ENCODE measurements around the gene OR10G2. TPM values are rescaled to one million over a fixed set of nuclear protein-coding genes. Genes with fewer than 3 reads are reported as not detected.
"Not testable (repeated sequence)": the region's sequence is repeated elsewhere in the genome, so short reads cannot be mapped to it uniquely, and the experiment has no call there.

The OR10G2 gene
- total RNA-seq, 1 donor from 2014 or later, result not detected

- Mint-ChIP-seq H3K4me3 (no peak overlapping the region), H3K36me3 (no peaks in the 10 kb centered on the region), H3K4me1 (no peaks in the 10 kb centered on the region), H3K27ac (no peak overlapping the region), H3K27me3 (ENCODE audit: low read depth) (peaks cover 23% of the 10 kb centered on the region), H3K9me3 (no peaks in the 10 kb centered on the region)
- DNase-seq (ENCODE audit: low spot score in 2 of 2, unreplicated experiment in 2 of 2), result no peak
- TF ChIP-seq CTCF (IDR thresholded peaks at IDR 0.05; ENCODE audit: unreplicated experiment), result no peak
Measured at GRCh38 chr14:21652209-21652808, 17.6 kb upstream of the OR10G2 start.

GRCh38 chr14:21647380-21647779 lies 12.6 kb upstream of the OR10G2 start:
- DNase-seq (ENCODE audit: low spot score in 2 of 2, unreplicated experiment in 2 of 2), result no peak
- no peaks in the 10 kb centered on the region for H3K9me3 Mint-ChIP-seq
- H3K4me1 Mint-ChIP-seq, result no peaks in the 10 kb centered on the region
- peaks cover 18% of the 10 kb centered on the region for H3K27me3 Mint-ChIP-seq (ENCODE audit: low read depth)
- H3K4me3 Mint-ChIP-seq, result no peak overlapping the region
- H3K36me3 Mint-ChIP-seq, result no peaks in the 10 kb centered on the region
- TF ChIP-seq CTCF (IDR thresholded peaks at IDR 0.05; ENCODE audit: unreplicated experiment), result no peak
- no peak overlapping the region for H3K27ac Mint-ChIP-seq

- H3K4me3 Mint-ChIP-seq, result no peak overlapping the region
- no peaks in the 10 kb centered on the region for H3K4me1 Mint-ChIP-seq
- no peak for TF ChIP-seq CTCF (IDR thresholded peaks at IDR 0.05; ENCODE audit: unreplicated experiment)
- peaks cover 17% of the 10 kb centered on the region for H3K27me3 Mint-ChIP-seq (ENCODE audit: low read depth)
- H3K36me3 Mint-ChIP-seq, result no peaks in the 10 kb centered on the region
- no peaks in the 10 kb centered on the region for H3K9me3 Mint-ChIP-seq
- DNase-seq (ENCODE audit: low spot score in 2 of 2, unreplicated experiment in 2 of 2), result no peak
- H3K27ac Mint-ChIP-seq, result no peak overlapping the region
Measured at GRCh38 chr14:21643407-21643806, 8.7 kb upstream of the OR10G2 start.

- H3K9me3 Mint-ChIP-seq, result no peaks in the 10 kb centered on the region
- peaks cover 20% of the 10 kb centered on the region for H3K27me3 Mint-ChIP-seq (ENCODE audit: low read depth)
- H3K4me3 Mint-ChIP-seq, result no peak overlapping the region
- no peaks in the 10 kb centered on the region for H3K4me1 Mint-ChIP-seq
- DNase-seq (ENCODE audit: low spot score in 2 of 2, unreplicated experiment in 2 of 2), result no peak
- H3K27ac Mint-ChIP-seq, result no peak overlapping the region
- TF ChIP-seq CTCF (IDR thresholded peaks at IDR 0.05; ENCODE audit: unreplicated experiment), result no peak
- H3K36me3 Mint-ChIP-seq, result no peaks in the 10 kb centered on the region
Measured at GRCh38 chr14:21642683-21643082, 7.9 kb upstream of the OR10G2 start.

GRCh38 chr14:21631084-21631483 lies 3.7 kb downstream of the OR10G2 start:
- Mint-ChIP-seq H3K27me3 (ENCODE audit: low read depth) (peaks cover 13% of the 10 kb centered on the region), H3K36me3 (no peaks in the 10 kb centered on the region), H3K4me1 (no peaks in the 10 kb centered on the region), H3K27ac (no peak overlapping the region), H3K9me3 (peaks cover 7% of the 10 kb centered on the region), H3K4me3 (no peak overlapping the region)
- TF ChIP-seq CTCF (IDR thresholded peaks at IDR 0.05; ENCODE audit: unreplicated experiment), result no peak
- DNase-seq (ENCODE audit: low spot score in 2 of 2, unreplicated experiment in 2 of 2), result no peak

- peaks cover 17% of the 10 kb centered on the region for H3K27me3 Mint-ChIP-seq (ENCODE audit: low read depth)
- not testable (repeated sequence) for H3K4me1 Mint-ChIP-seq; H3K36me3 Mint-ChIP-seq; H3K27ac Mint-ChIP-seq; DNase-seq (ENCODE audit: low spot score in 2 of 2, unreplicated experiment in 2 of 2); H3K4me3 Mint-ChIP-seq; H3K9me3 Mint-ChIP-seq
Measured at GRCh38 chr14:21630503-21630902, 4.2 kb downstream of the OR10G2 start.

Data from mesothelial cell of epicardium (in vitro differentiated cells).